Upper lobe of right lung (tissue), 1 donor: Measurements from ENCODE around the gene NBAS. TPM values are rescaled to one million over a fixed set of nuclear protein-coding genes. Genes with fewer than 3 reads are reported as not detected.

Experiments
- ATAC-seq: fragments of 200-7000 bp; cut with Tn5 transposase; one replicate; pipeline ENCODE4 v1.9.1; 2020; ENCODE audit warnings: mild to moderate bottlenecking, moderate library complexity
- DNase-seq: peaks from one replicate; pipeline ENCODE4 v3.0.0-alpha.2; 2020
- H3K27ac ChIP-seq: fragments of 200-600 bp; one replicate; pipeline ENCODE4 v1.8.0; 2022
- H3K27me3 ChIP-seq: fragments of 200-600 bp; one replicate; pipeline ENCODE4 v1.8.0; 2022; ENCODE audit warnings: mild to moderate bottlenecking
- H3K36me3 ChIP-seq: fragments of 200-600 bp; one replicate; pipeline ENCODE4 v1.8.0; 2022
- H3K4me1 ChIP-seq: fragments of 200-600 bp; one replicate; pipeline ENCODE4 v1.8.0; 2022
- H3K4me3 ChIP-seq: fragments of 200-600 bp; one replicate; pipeline ENCODE4 v1.8.0; 2022; ENCODE audit warnings: mild to moderate bottlenecking
- H3K9me3 ChIP-seq: fragments of 200-600 bp; one replicate; pipeline ENCODE4 v1.8.0; 2022
- intact Hi-C: fragments of 100-400 bp; cut with DNase I; formaldehyde crosslinking; loops from one replicate; pipeline ENCODE4 v1.11.0; 2022
- total RNA-seq: library from RNA; stranded (reverse); fragmentation: NEBNext Ultra II Directional; extraction: Animal tissue kit (Norgen Biotek cat#: 25700); gene quantifications from one replicate; pipeline ENCODE4 v1.2.1, GENCODE V29; 2021
- TF ChIP-seq, protein P1 (sequence below): fragments of 200-600 bp; IDR thresholded peaks from one replicate; pipeline ENCODE4 v1.8.0; 2022; ENCODE audit warnings: antibody characterized with exemption
- donor health status: DM: no; HTN: yes; CAD: no; lungs with severe emphysema.

NBAS gene
- total RNA-seq, 1 donor from 2014 or later: 38.8 TPM

DNA sequence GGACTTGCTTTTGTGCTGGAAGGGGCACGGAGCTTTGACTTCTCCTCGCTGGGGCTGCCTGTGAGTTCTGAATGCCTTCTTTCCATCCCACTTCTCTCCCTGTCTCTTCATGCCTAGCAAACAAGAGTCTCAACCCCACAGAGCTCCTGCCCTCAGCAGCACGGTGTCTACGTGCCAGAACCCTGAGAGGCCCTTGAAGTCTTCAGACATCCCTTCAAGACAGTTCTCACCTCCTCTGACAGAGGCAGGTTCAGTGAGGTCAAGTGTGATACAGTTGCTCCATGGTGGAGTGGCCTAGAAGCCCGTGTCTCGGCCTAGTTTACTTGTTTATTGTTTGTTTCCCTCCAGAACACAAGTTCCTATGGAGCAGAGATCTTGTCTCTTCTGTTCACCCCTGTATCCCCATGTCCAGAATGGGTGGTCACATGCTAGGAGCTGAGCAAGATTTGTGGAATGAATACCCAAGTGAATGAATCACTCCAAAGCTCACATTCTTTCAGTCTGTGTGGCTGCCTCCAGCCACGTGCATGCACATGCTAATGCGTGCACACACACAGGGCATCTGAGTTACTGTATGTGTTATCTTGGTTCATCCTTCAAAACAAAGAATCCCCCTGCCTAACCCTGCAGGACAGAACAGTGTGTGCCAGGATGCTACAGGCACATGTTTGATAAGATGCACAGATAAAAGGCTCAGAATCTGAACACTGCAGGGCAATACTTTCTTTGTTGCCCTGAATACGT lies 391.6 kb downstream of the NBAS start:
- no peaks in the 10 kb centered on the region for H3K4me1 ChIP-seq
- H3K9me3 ChIP-seq: no peaks in the 10 kb centered on the region
- DNase-seq (no peak), ATAC-seq (peak; percentile 76)
- H3K27me3 ChIP-seq: no peaks in the 10 kb centered on the region
- H3K4me3 ChIP-seq: no peak overlapping the region
- peak overlapping the region; percentile 59 for H3K27ac ChIP-seq
- H3K36me3 ChIP-seq: no peaks in the 10 kb centered on the region
- intact Hi-C loops: no loop called here
- TF ChIP-seq, protein P1, sequence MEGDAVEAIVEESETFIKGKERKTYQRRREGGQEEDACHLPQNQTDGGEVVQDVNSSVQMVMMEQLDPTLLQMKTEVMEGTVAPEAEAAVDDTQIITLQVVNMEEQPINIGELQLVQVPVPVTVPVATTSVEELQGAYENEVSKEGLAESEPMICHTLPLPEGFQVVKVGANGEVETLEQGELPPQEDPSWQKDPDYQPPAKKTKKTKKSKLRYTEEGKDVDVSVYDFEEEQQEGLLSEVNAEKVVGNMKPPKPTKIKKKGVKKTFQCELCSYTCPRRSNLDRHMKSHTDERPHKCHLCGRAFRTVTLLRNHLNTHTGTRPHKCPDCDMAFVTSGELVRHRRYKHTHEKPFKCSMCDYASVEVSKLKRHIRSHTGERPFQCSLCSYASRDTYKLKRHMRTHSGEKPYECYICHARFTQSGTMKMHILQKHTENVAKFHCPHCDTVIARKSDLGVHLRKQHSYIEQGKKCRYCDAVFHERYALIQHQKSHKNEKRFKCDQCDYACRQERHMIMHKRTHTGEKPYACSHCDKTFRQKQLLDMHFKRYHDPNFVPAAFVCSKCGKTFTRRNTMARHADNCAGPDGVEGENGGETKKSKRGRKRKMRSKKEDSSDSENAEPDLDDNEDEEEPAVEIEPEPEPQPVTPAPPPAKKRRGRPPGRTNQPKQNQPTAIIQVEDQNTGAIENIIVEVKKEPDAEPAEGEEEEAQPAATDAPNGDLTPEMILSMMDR: no peak

DNA sequence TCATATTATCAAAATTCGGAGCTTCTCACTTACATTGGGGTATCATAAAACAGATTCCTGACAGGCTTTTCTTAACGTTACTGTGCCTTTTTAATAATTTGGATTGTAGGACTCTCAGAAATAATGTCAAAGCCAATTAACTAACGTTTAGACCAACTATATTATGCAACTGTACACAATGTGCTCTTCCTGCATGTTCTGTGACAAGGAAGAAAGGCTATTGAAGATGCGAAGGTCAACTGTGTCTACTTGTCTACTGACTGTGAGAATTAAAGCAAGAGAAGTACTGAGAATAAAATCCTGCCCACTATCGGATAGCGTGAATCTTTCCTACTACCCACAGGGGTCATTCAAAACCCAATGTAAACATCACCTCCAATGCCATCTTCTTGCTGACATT lies 393.0 kb downstream of the NBAS start:
- Histone ChIP-seq H3K4me3 (no peak overlapping the region), H3K9me3 (no peaks in the 10 kb centered on the region), H3K36me3 (no peaks in the 10 kb centered on the region), H3K27ac (no peak overlapping the region), H3K27me3 (no peaks in the 10 kb centered on the region), H3K4me1 (no peaks in the 10 kb centered on the region)
- intact Hi-C loops: no loop called here
- ATAC-seq (no peak), DNase-seq (no peak)
- TF ChIP-seq, protein P1: no peak

DNA sequence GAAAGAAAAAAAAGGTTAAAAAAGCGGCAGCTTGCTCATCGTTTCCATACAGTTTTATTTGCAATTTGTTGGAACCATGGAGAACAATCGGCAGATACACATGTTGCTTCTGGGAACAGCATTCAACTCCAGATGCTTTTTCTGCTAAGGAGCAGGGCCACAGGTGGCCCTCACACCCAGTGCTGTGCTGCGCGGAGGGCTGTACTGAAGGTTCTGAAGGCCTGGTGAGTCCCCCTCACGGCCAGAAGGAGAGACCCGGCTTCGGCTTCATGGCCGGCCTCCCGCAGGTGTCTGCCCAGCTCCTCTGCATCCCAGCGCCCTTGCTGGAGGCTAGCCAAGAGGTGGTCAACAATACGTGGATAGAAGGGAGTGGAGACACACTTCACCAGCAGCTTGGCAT lies 394.3 kb downstream of the NBAS start:
- H3K4me1 ChIP-seq: no peaks in the 10 kb centered on the region
- no peak overlapping the region for H3K27ac ChIP-seq
- no peaks in the 10 kb centered on the region for H3K36me3 ChIP-seq
- no peaks in the 10 kb centered on the region for H3K27me3 ChIP-seq
- TF ChIP-seq, protein P1: no peak
- DNase-seq (no peak), ATAC-seq (no peak)
- H3K4me3 ChIP-seq: no peak overlapping the region
- intact Hi-C loops: no loop called here
- no peaks in the 10 kb centered on the region for H3K9me3 ChIP-seq

DNA sequence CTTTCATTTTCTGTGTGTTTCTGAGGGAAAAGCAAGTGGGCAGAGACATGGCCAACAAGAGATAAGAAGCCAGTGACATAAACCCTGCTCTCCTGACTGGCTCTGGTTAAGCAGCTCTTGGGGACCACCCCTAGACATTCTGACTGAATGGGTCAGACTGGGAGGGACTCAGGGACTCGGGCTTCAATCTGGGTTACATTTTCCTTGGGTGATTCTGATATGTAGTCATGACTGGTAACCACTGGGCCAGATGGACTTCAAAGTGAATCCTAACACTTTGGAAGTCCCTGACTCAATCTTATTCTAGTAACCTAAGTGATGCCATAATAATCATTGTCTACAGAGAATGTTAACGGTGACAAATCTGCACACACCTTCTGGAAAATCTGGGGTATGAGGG lies 397.8 kb downstream of the NBAS start:
- no peaks in the 10 kb centered on the region for H3K27me3 ChIP-seq
- H3K4me1 ChIP-seq: no peaks in the 10 kb centered on the region
- TF ChIP-seq, protein P1: no peak
- H3K36me3 ChIP-seq: no peaks in the 10 kb centered on the region
- no peak overlapping the region for H3K4me3 ChIP-seq
- DNase-seq: no peak
- intact Hi-C loops: no loop called here
- ATAC-seq: no peak
- H3K27ac ChIP-seq: no peak overlapping the region
- no peaks in the 10 kb centered on the region for H3K9me3 ChIP-seq

DNA sequence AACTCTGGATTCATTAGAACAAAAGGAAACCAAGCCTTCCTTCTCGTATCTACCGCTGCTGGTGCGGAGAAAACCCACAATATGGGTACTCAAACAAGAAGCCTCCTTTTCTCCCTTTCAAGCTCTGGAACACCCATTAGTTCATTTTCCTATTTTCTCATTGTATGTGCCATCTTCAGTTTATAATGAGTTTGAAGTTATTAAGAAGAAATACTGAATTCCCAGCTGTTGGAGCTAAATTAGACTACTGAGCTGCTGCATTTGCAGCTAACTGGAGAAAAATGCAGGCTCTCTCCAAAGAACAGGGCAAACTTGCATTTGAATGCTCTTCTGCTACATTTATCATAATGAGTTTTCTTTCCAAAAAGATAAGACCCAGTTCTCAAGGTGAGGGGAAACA lies 398.5 kb downstream of the NBAS start:
- H3K27me3 ChIP-seq: no peaks in the 10 kb centered on the region
- no peak overlapping the region for H3K27ac ChIP-seq
- TF ChIP-seq, protein P1: no peak
- intact Hi-C loops: no loop called here
- ATAC-seq: no peak
- no peaks in the 10 kb centered on the region for H3K9me3 ChIP-seq
- no peaks in the 10 kb centered on the region for H3K4me1 ChIP-seq
- H3K36me3 ChIP-seq: no peaks in the 10 kb centered on the region
- DNase-seq: no peak
- no peak overlapping the region for H3K4me3 ChIP-seq
